ENCODE data around the gene ABHD12B.
"Not testable (repeated sequence)": the region's sequence is repeated elsewhere in the genome, so short reads cannot be mapped to it uniquely, and the experiment has no call there.

ABHD12B gene

GRCh38 chr14:50936016-50936340 is 64.1 kb downstream of the ABHD12B start:
- no peak for DNase-seq

GRCh38 chr14:50936882-50937281 is 65.0 kb downstream of the ABHD12B start:
- no peak for DNase-seq

- peak; percentile 38 for DNase-seq
Observed at GRCh38 chr14:50937325-50937724, 65.5 kb downstream of the ABHD12B start.

- DNase-seq: no peak
Observed at GRCh38 chr14:50937800-50938199, 65.9 kb downstream of the ABHD12B start.

GRCh38 chr14:50941151-50941550 is 69.3 kb downstream of the ABHD12B start:
- peak; percentile 84 for DNase-seq

- not testable (repeated sequence) for DNase-seq
Observed at GRCh38 chr14:50941638-50942037, 69.8 kb downstream of the ABHD12B start.

GRCh38 chr14:50943261-50943942 is 71.5 kb downstream of the ABHD12B start:
- no peak for DNase-seq

- DNase-seq: peak; percentile 69
Observed at GRCh38 chr14:50943943-50944646, 72.2 kb downstream of the ABHD12B start, which contains the start of gene PYGL. Gene PYGL, minus strand, starts transcription at chr14:50944483. Its CDS starts 80 bp downstream, at chr14:50944403.

- DNase-seq: no peak
Observed at GRCh38 chr14:50944647-50945413, 73.0 kb downstream of the ABHD12B start.

GRCh38 chr14:50946234-50946935 is 74.5 kb downstream of the ABHD12B start:
- no peak for DNase-seq

- no peak for DNase-seq
Observed at GRCh38 chr14:50947446-50947845, 75.6 kb downstream of the ABHD12B start.

GRCh38 chr14:50948205-50948604 is 76.4 kb downstream of the ABHD12B start:
- DNase-seq: no peak

GRCh38 chr14:50951032-50951431 is 79.2 kb downstream of the ABHD12B start:
- no peak for DNase-seq

- no peak for DNase-seq
Observed at GRCh38 chr14:50953502-50953901, 81.6 kb downstream of the ABHD12B start.

Data from fibroblast of skin of scalp (primary cell).